Ovary (tissue), 3 donors: ENCODE measurements around the gene AJUBA.

Source experiments
- EP300 ChIP-seq: sonication (generic); formaldehyde crosslinking; IDR thresholded peaks from one replicate; pipeline ENCODE4 v1.6.1; 2017; ENCODE audit warnings: antibody characterized with exemption
- TF ChIP-seq, protein P1 (sequence below), 3 donors: fragments of 450-650 bp in 2 of 3; fragments of 200-600 bp in 1 of 3; IDR thresholded peaks; one replicate each; pipeline versions ENCODE4 v1.5.1 to v1.8.0; 2016 to 2022; ENCODE audit warnings: antibody characterized with exemption in 3 of 3, mild to moderate bottlenecking in 1 of 3
- donor health status: DM: no; HTN: no; CAD: no.

- no peak for TF ChIP-seq EP300
- TF ChIP-seq, protein P1, sequence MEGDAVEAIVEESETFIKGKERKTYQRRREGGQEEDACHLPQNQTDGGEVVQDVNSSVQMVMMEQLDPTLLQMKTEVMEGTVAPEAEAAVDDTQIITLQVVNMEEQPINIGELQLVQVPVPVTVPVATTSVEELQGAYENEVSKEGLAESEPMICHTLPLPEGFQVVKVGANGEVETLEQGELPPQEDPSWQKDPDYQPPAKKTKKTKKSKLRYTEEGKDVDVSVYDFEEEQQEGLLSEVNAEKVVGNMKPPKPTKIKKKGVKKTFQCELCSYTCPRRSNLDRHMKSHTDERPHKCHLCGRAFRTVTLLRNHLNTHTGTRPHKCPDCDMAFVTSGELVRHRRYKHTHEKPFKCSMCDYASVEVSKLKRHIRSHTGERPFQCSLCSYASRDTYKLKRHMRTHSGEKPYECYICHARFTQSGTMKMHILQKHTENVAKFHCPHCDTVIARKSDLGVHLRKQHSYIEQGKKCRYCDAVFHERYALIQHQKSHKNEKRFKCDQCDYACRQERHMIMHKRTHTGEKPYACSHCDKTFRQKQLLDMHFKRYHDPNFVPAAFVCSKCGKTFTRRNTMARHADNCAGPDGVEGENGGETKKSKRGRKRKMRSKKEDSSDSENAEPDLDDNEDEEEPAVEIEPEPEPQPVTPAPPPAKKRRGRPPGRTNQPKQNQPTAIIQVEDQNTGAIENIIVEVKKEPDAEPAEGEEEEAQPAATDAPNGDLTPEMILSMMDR (IDR thresholded peaks at IDR 0.05) = no peak
Measured at GRCh38 chr14:23028799-23029198, 46.4 kb upstream of the AJUBA start.
